K562 (cell line): ENCODE results near the gene CUX1. TPM values are rescaled to one million over a fixed set of nuclear protein-coding genes. Genes with fewer than 3 reads are reported as not detected.

Experiments
- ATF3 ChIP-seq, 2 experiments: fragments of 450-650 bp in 1 of 2; sonication (generic) in 1 of 2; formaldehyde crosslinking in 1 of 2; IDR thresholded peaks in 1 of 2; conservative IDR thresholded peaks in 1 of 2; 2 replicates each; pipeline versions ENCODE4 v1.6.1 to v1.8.1; 2016 to 2023; ENCODE audit warnings: mild to moderate bottlenecking in 2 of 2, moderate library complexity in 2 of 2, inconsistent platforms in 1 of 2, missing genetic modification reagents in 1 of 2
- KAT8 ChIP-seq: fragments of 450-650 bp; IDR thresholded peaks from 2 replicates; pipeline ENCODE4 v1.6.1; 2016; ENCODE audit warnings: low read depth, mild to moderate bottlenecking
- REST ChIP-seq, 2 experiments: fragments of 450-650 bp; formaldehyde crosslinking in 1 of 2; IDR thresholded peaks; 2 replicates each; pipeline versions ENCODE4 v1.4.0 to v1.6.1; 2014 to 2020; ENCODE audit warnings: mild to moderate bottlenecking in 2 of 2, borderline replicate concordance in 1 of 2, low read depth in 1 of 2
- TAF1 ChIP-seq: IDR thresholded peaks from 2 replicates; pipeline ENCODE4 v1.6.1; 2011; ENCODE audit warnings: mild to moderate bottlenecking, low read length, moderate library complexity; ENCODE audit not compliant: insufficient read depth, control insufficient read depth, severe bottlenecking; ENCODE audit errors: extremely low read depth
- TBP ChIP-seq: optimal IDR thresholded peaks from 2 replicates; pipeline ENCODE3; 2011; ENCODE audit warnings: low read depth, low read length, improper control_type of control experiment
- THAP7 ChIP-seq: fragments of 250-450 bp; sonication (Bioruptor Pico); IDR thresholded peaks from 2 replicates; pipeline ENCODE4 v1.5.0; 2021
- ZNF449 ChIP-seq: fragments of 250-450 bp; sonication (Bioruptor Pico); IDR thresholded peaks from 2 replicates; pipeline ENCODE4 v1.8.0; 2022; ENCODE audit warnings: moderate library complexity, mild to moderate bottlenecking, inconsistent platforms
- polyA plus RNA-seq, 8 experiments: library from polyadenylated mRNA; depleted of rRNA in 4 of 8; stranded (reverse) in 5 of 8; unstranded in 3 of 8; fragments of >200 nt; fragmentation: Nextera tagmentation in 2 of 8; fragmentation: Illumina TruSeq in 1 of 8; extraction: Ambion mirVana in 2 of 8; extraction: Trizol in 1 of 8; gene quantifications; 2 replicates each; pipeline versions ENCODE4 v1.2.1 to v1.2.3, GENCODE V29; 2011 to 2014; ENCODE audit warnings: inconsistent platforms in 1 of 8, missing spikeins in 1 of 8
- total RNA-seq, 7 experiments: library from RNA; depleted of rRNA in 6 of 7; stranded (reverse); fragments of >200 nt in 6 of 7; fragmentation: Illumina TruSeq in 2 of 7; extraction: Trizol in 2 of 7; gene quantifications; 2 replicates each; pipeline versions ENCODE4 v1.2.1 to v1.2.3, GENCODE V29; 2011 to 2021; ENCODE audit warnings: low replicate concordance in 1 of 7
- TF ChIP-seq, protein P1 (sequence below): IDR thresholded peaks from 2 replicates; pipeline ENCODE4 v1.6.1; 2012; ENCODE audit warnings: low read depth, low read length, improper control_type of control experiment, borderline replicate concordance

The CUX1 gene
- total and polyA plus RNA-seq, 9 of the 15 experiments (the other 6 are each of a cell fraction or from before 2014, with no cell fraction given): 3.6 to 55.3 (median 25.2) TPM

- TF ChIP-seq ATF3 (IDR thresholded peaks at IDR 0.05) (peak; percentile 88), ATF3 (CRISPR knock-in tag; conservative IDR thresholded peaks at IDR 0.05) (no peak), KAT8 (no peak), ZNF449 (CRISPR knock-in tag) (no peak), TAF1 (peak; percentile 97), TBP (peak; percentile 84), THAP7 (CRISPR knock-in tag) (no peak), REST (IDR thresholded peaks at IDR 0.05; ENCODE audit: borderline replicate concordance) (no peak), REST (CRISPR knock-in tag; IDR thresholded peaks at IDR 0.05; ENCODE audit: low read depth) (no peak)
- TF ChIP-seq, protein P1, sequence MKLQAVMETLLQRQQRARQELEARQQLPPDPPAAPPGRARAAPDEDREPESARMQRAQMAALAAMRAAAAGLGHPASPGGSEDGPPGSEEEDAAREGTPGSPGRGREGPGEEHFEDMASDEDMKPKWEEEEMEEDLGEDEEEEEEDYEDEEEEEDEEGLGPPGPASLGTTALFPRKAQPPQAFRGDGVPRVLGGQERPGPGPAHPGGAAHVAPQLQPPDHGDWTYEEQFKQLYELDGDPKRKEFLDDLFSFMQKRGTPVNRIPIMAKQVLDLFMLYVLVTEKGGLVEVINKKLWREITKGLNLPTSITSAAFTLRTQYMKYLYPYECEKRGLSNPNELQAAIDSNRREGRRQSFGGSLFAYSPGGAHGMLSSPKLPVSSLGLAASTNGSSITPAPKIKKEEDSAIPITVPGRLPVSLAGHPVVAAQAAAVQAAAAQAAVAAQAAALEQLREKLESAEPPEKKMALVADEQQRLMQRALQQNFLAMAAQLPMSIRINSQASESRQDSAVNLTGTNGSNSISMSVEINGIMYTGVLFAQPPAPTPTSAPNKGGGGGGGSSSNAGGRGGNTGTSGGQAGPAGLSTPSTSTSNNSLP: no peak
Measured at GRCh38 chr7:101862280-101863220, 45.1 kb downstream of the CUX1 start (continued).
